Astrocyte of the cerebellum (primary cell): ENCODE results near the gene ZKSCAN8.
"Not testable (repeated sequence)": the region's sequence is repeated elsewhere in the genome, so short reads cannot be mapped to it uniquely, and the experiment has no call there.

Experiments
- DNase-seq: peaks from one replicate; pipeline ENCODE4 v3.0.0-alpha.2; 2011; ENCODE audit warnings: low read depth
- H3K4me3 ChIP-seq: 2 replicates; pipeline ENCODE4 v1.5.1; 2011; ENCODE audit warnings: mild to moderate bottlenecking, low read depth, low read length, moderate library complexity
- CTCF ChIP-seq: IDR thresholded peaks from 2 replicates; pipeline ENCODE4 v1.5.1; 2012; ENCODE audit warnings: low read length, low read depth, moderate library complexity, mild to moderate bottlenecking; ENCODE audit errors: missing control alignments
- in situ Hi-C: cut with HindIII; loops from 2 replicates; pipeline ENCODE4 v1.10.0; 2017; ENCODE audit warnings: low sequenced_read_pairs

ZKSCAN8 gene

GRCh38 chr6:28141500-28142329 is at the start of gene ZKSCAN8:
TSS of gene ZKSCAN8 (plus strand) at chr6:28141883. CDS start at chr6:28148408, 6,525 bp downstream.
- peak within 1 kb of the TSS; percentile 81 for H3K4me3 ChIP-seq
- DNase-seq: peak; percentile 75
- no peak for TF ChIP-seq CTCF
- in situ Hi-C loops: loop anchor here (5.0 kb wide), 3 partner anchors 44 to 241 kb away; no protein-coding TSS in a partner anchor

GRCh38 chr6:28102222-28102621 is 39.5 kb upstream of the ZKSCAN8 start:
- DNase-seq, H3K4me3 ChIP-seq, in situ Hi-C loops: not testable (repeated sequence)

- DNase-seq, H3K4me3 ChIP-seq, in situ Hi-C loops: not testable (repeated sequence)
Measured at GRCh38 chr6:28102699-28103098, 39.0 kb upstream of the ZKSCAN8 start.

GRCh38 chr6:28104392-28105244 is 37.1 kb upstream of the ZKSCAN8 start:
- in situ Hi-C loops: no loop called here
- TF ChIP-seq CTCF: peak; percentile 70
- peak overlapping the region; percentile 68 for H3K4me3 ChIP-seq
- DNase-seq: peak; percentile 29

- TF ChIP-seq CTCF: no peak
- no peak for DNase-seq
- peak overlapping the region; percentile 68 for H3K4me3 ChIP-seq
- in situ Hi-C loops: no loop called here
Measured at GRCh38 chr6:28105245-28105639, 36.4 kb upstream of the ZKSCAN8 start.

- H3K4me3 ChIP-seq: no peak overlapping the region
- TF ChIP-seq CTCF: no peak
- DNase-seq: no peak
- in situ Hi-C loops: no loop called here
Measured at GRCh38 chr6:28107506-28107905, 34.2 kb upstream of the ZKSCAN8 start.

- no peak for DNase-seq
- no peak overlapping the region for H3K4me3 ChIP-seq
- no peak for TF ChIP-seq CTCF
- in situ Hi-C loops: no loop called here
Measured at GRCh38 chr6:28111964-28112363, 29.7 kb upstream of the ZKSCAN8 start.
